Muscle of leg (tissue), 11 donors: Measurements from ENCODE around the gene TRABD2A. TPM values are rescaled to one million over a fixed set of nuclear protein-coding genes. Genes with fewer than 3 reads are reported as not detected.
A peak's percentile ranks its signal among the peaks of the same experiment; 100 is the strongest.

ENCODE experiments used
- DNase-seq: peaks from one replicate; pipeline ENCODE4 v3.0.0; 2013
- H3K27ac ChIP-seq: one replicate; pipeline ENCODE4 v1.5.1; 2013; ENCODE audit warnings: mild to moderate bottlenecking, low read length, control low read depth
- H3K27me3 ChIP-seq: one replicate; pipeline ENCODE4 v1.6.1; 2013; ENCODE audit warnings: low read length; ENCODE audit not compliant: control insufficient read depth, insufficient read depth
- H3K36me3 ChIP-seq: one replicate; pipeline ENCODE4 v1.6.1; 2013; ENCODE audit warnings: low read length; ENCODE audit not compliant: control insufficient read depth, insufficient read depth
- H3K4me1 ChIP-seq: one replicate; pipeline ENCODE4 v1.6.1; 2013; ENCODE audit warnings: low read length; ENCODE audit not compliant: control insufficient read depth, insufficient read depth
- H3K4me3 ChIP-seq: one replicate; pipeline ENCODE4 v1.5.1; 2013; ENCODE audit warnings: low read length, control low read depth
- H3K9me3 ChIP-seq: replicated peaks from 2 replicates; pipeline ENCODE4 v1.6.1; 2013; ENCODE audit warnings: low read depth, low read length; ENCODE audit not compliant: control insufficient read depth
- WGBS: methylation state at CpG from one replicate; pipeline ENCODE4 v1.1.5; 2013; ENCODE audit warnings: missing lambda C conversion rate; ENCODE audit not compliant: insufficient coverage; 5-methylcytosine and 5-hydroxymethylcytosine counted together
- polyA plus RNA-seq, 8 donors: library from polyadenylated mRNA; unstranded; fragments of 120-200 nt; gene quantifications; one replicate each; pipeline versions ENCODE4 v1.2.1 to v1.2.3, GENCODE V29; 2013; ENCODE audit warnings: inconsistent platforms in 1 of 8, low replicate concordance in 1 of 8; ENCODE audit not compliant: insufficient read length in 8 of 8, insufficient read depth in 1 of 8
- total RNA-seq: library from RNA; stranded (reverse); fragments of 120-200 nt; gene quantifications from one replicate; pipeline ENCODE4 v1.2.4, GENCODE V29; 2013

TRABD2A gene
- total and polyA plus RNA-seq, 9 donors = 0.07 to 1.3 (median 0.23) TPM

- no peak overlapping the region for H3K27ac ChIP-seq
- WGBS = 82% methylated on average over 3 of the region's 12 CpGs
- no peaks in the 10 kb centered on the region for H3K36me3 ChIP-seq
- no peak overlapping the region for H3K4me3 ChIP-seq
- peaks cover 16% of the 10 kb centered on the region for H3K4me1 ChIP-seq
- no peaks in the 10 kb centered on the region for H3K9me3 ChIP-seq
- DNase-seq = no peak
- H3K27me3 ChIP-seq = no peaks in the 10 kb centered on the region
Observed at GRCh38 chr2:84891355-84892010, 10.6 kb upstream of the TRABD2A start.

GRCh38 chr2:84889332-84889731 lies 8.4 kb upstream of the TRABD2A start:
- H3K9me3 ChIP-seq = no peaks in the 10 kb centered on the region
- no peak overlapping the region for H3K27ac ChIP-seq
- peaks cover 4% of the 10 kb centered on the region for H3K27me3 ChIP-seq
- peaks cover 8% of the 10 kb centered on the region for H3K4me1 ChIP-seq
- no peak for DNase-seq
- no CpG with 5 or more reads among the region's 2 CpGs for WGBS
- no peaks in the 10 kb centered on the region for H3K36me3 ChIP-seq
- no peak overlapping the region for H3K4me3 ChIP-seq

- H3K9me3 ChIP-seq = no peaks in the 10 kb centered on the region
- WGBS = no CpG with 5 or more reads among the region's 6 CpGs
- DNase-seq = peak; percentile 75
- peaks cover 6% of the 10 kb centered on the region for H3K4me1 ChIP-seq
- peaks cover 6% of the 10 kb centered on the region for H3K27me3 ChIP-seq
- H3K27ac ChIP-seq = peak overlapping the region; percentile 15
- no peak overlapping the region for H3K4me3 ChIP-seq
- H3K36me3 ChIP-seq = no peaks in the 10 kb centered on the region
Observed at GRCh38 chr2:84888401-84889276, 7.8 kb upstream of the TRABD2A start.

- H3K9me3 ChIP-seq = no peaks in the 10 kb centered on the region
- DNase-seq = no peak
- WGBS = 90% methylated on average over 4 of the region's 6 CpGs
- peaks cover 12% of the 10 kb centered on the region for H3K4me1 ChIP-seq
- no peak overlapping the region for H3K27ac ChIP-seq
- no peaks in the 10 kb centered on the region for H3K36me3 ChIP-seq
- H3K27me3 ChIP-seq = peaks cover 18% of the 10 kb centered on the region
- no peak overlapping the region for H3K4me3 ChIP-seq
Observed at GRCh38 chr2:84886791-84887190, 5.9 kb upstream of the TRABD2A start.

- Histone ChIP-seq H3K9me3 (no peaks in the 10 kb centered on the region), H3K36me3 (no peaks in the 10 kb centered on the region), H3K4me1 (peaks cover 27% of the 10 kb centered on the region), H3K27me3 (peaks cover 34% of the 10 kb centered on the region), H3K4me3 (no peak overlapping the region), H3K27ac (no peak overlapping the region)
- WGBS = 89% methylated on average over 1 of the region's 2 CpGs
- DNase-seq = no peak
Observed at GRCh38 chr2:84885111-84885510, 4.2 kb upstream of the TRABD2A start.

GRCh38 chr2:84884449-84884848 lies 3.6 kb upstream of the TRABD2A start:
- H3K4me3 ChIP-seq = no peak overlapping the region
- peaks cover 41% of the 10 kb centered on the region for H3K27me3 ChIP-seq
- H3K36me3 ChIP-seq = no peaks in the 10 kb centered on the region
- no peaks in the 10 kb centered on the region for H3K9me3 ChIP-seq
- H3K27ac ChIP-seq = no peak overlapping the region
- H3K4me1 ChIP-seq = peaks cover 32% of the 10 kb centered on the region
- no peak for DNase-seq

- H3K9me3 ChIP-seq = no peaks in the 10 kb centered on the region
- H3K27me3 ChIP-seq = peaks cover 54% of the 10 kb centered on the region
- H3K27ac ChIP-seq = no peak overlapping the region
- H3K36me3 ChIP-seq = no peaks in the 10 kb centered on the region
- H3K4me3 ChIP-seq = no peak overlapping the region
- peaks cover 26% of the 10 kb centered on the region for H3K4me1 ChIP-seq
- 89% methylated on average over 1 of the region's 4 CpGs for WGBS
- no peak for DNase-seq
Observed at GRCh38 chr2:84882775-84883550, 2.1 kb upstream of the TRABD2A start.

- no peak overlapping the region for H3K27ac ChIP-seq
- no peak overlapping the region for H3K4me3 ChIP-seq
- DNase-seq = no peak
- no CpG with 5 or more reads among the region's 3 CpGs for WGBS
- H3K36me3 ChIP-seq = no peaks in the 10 kb centered on the region
- H3K4me1 ChIP-seq = peaks cover 26% of the 10 kb centered on the region
- peaks cover 59% of the 10 kb centered on the region for H3K27me3 ChIP-seq
- no peaks in the 10 kb centered on the region for H3K9me3 ChIP-seq
Observed at GRCh38 chr2:84882414-84882738, 1.5 kb upstream of the TRABD2A start.

- Histone ChIP-seq H3K4me1 (peaks cover 26% of the 10 kb centered on the region), H3K9me3 (no peaks in the 10 kb centered on the region), H3K36me3 (no peaks in the 10 kb centered on the region), H3K27ac (no peak overlapping the region), H3K27me3 (peaks cover 62% of the 10 kb centered on the region), H3K4me3 (peak overlapping the region; percentile 37)
- DNase-seq = peak; percentile 82
- 2% methylated on average over 10 of the region's 29 CpGs for WGBS
Observed at GRCh38 chr2:84881581-84882413, 913 bp upstream of the TRABD2A start.

- DNase-seq = no peak
- H3K4me3 ChIP-seq = peak overlapping the region; percentile 36
- H3K27ac ChIP-seq = no peak overlapping the region
- H3K36me3 ChIP-seq = no peaks in the 10 kb centered on the region
- H3K9me3 ChIP-seq = no peaks in the 10 kb centered on the region
- H3K27me3 ChIP-seq = peaks cover 62% of the 10 kb centered on the region
- H3K4me1 ChIP-seq = peaks cover 26% of the 10 kb centered on the region
- WGBS = 3% methylated on average over 6 of the region's 8 CpGs
Observed at GRCh38 chr2:84880395-84880644, 564 bp downstream of the TRABD2A start.
